H9 (cell line): ENCODE measurements around the gene ALDH2. TPM values are rescaled to one million over a fixed set of nuclear protein-coding genes. Genes with fewer than 3 reads are reported as not detected.

Experiments used
- DNase-seq: peaks from one replicate; pipeline ENCODE4 v3.0.0-alpha.2; 2017
- H2AFZ ChIP-seq: one replicate; pipeline ENCODE4 v1.6.1; 2013; ENCODE audit warnings: mild to moderate bottlenecking, low read length, control low read depth, moderate library complexity
- H2AK5ac ChIP-seq: 2 replicates; pipeline ENCODE4 v1.6.1; 2013; ENCODE audit warnings: low read length, control low read depth, mixed read lengths; ENCODE audit not compliant: insufficient read length
- H2BK120ac ChIP-seq: one replicate; pipeline ENCODE4 v1.6.1; 2013; ENCODE audit warnings: low read depth, mild to moderate bottlenecking, low read length, control low read depth, inconsistent platforms; ENCODE audit not compliant: poor library complexity, severe bottlenecking
- H2BK12ac ChIP-seq: 2 replicates; pipeline ENCODE4 v1.6.1; 2013; ENCODE audit warnings: low read length, control low read depth, mixed read lengths, low read depth; ENCODE audit not compliant: insufficient read length
- H2BK15ac ChIP-seq: 2 replicates; pipeline ENCODE4 v1.6.1; 2013; ENCODE audit warnings: low read depth, low read length, control low read depth
- H2BK20ac ChIP-seq: one replicate; pipeline ENCODE4 v1.6.1; 2013; ENCODE audit warnings: low read depth, mild to moderate bottlenecking, low read length, control low read depth, inconsistent platforms; ENCODE audit not compliant: poor library complexity, severe bottlenecking
- H2BK5ac ChIP-seq: 2 replicates; pipeline ENCODE4 v1.6.1; 2013; ENCODE audit warnings: low read length, control low read depth, mixed read lengths; ENCODE audit not compliant: insufficient read length
- H3K14ac ChIP-seq: 2 replicates; pipeline ENCODE4 v1.6.1; 2013; ENCODE audit warnings: low read length, control low read depth; ENCODE audit not compliant: insufficient read depth
- H3K18ac ChIP-seq: 2 replicates; pipeline ENCODE4 v1.6.1; 2013; ENCODE audit warnings: low read depth, mild to moderate bottlenecking, mixed read lengths, low read length, control low read depth; ENCODE audit not compliant: insufficient read length
- H3K23ac ChIP-seq: 2 replicates; pipeline ENCODE4 v1.6.1; 2013; ENCODE audit warnings: low read length, control low read depth, mixed read lengths, low read depth; ENCODE audit not compliant: insufficient read length
- H3K23me2 ChIP-seq: 2 replicates; pipeline ENCODE4 v1.6.1; 2013; ENCODE audit warnings: low read depth, mild to moderate bottlenecking, mixed read lengths, low read length, control low read depth; ENCODE audit not compliant: insufficient read length, poor library complexity, severe bottlenecking
- H3K27ac ChIP-seq: 2 replicates; pipeline ENCODE4 v1.5.1; 2013; ENCODE audit warnings: low read length, control low read depth, mixed read lengths, low read depth; ENCODE audit not compliant: insufficient read length
- H3K27me3 ChIP-seq: 2 replicates; pipeline ENCODE4 v1.6.1; 2013; ENCODE audit warnings: low read length, control low read depth, inconsistent platforms; ENCODE audit not compliant: insufficient read depth
- H3K4ac ChIP-seq: 2 replicates; pipeline ENCODE4 v1.6.1; 2013; ENCODE audit warnings: low read depth, mild to moderate bottlenecking, control low read depth, inconsistent platforms, low read length, moderate library complexity
- H3K4me1 ChIP-seq: 2 replicates; pipeline ENCODE4 v1.6.1; 2013; ENCODE audit warnings: low read length, control low read depth, inconsistent platforms; ENCODE audit not compliant: insufficient read depth
- H3K4me2 ChIP-seq: 2 replicates; pipeline ENCODE4 v1.6.1; 2013; ENCODE audit warnings: low read length, control low read depth, mixed read lengths; ENCODE audit not compliant: insufficient read length, insufficient read depth
- H3K56ac ChIP-seq: 2 replicates; pipeline ENCODE4 v1.6.1; 2013; ENCODE audit warnings: low read depth, mild to moderate bottlenecking, mixed read lengths, low read length, control low read depth; ENCODE audit not compliant: insufficient read length
- H3K79me1 ChIP-seq: 2 replicates; pipeline ENCODE4 v1.6.1; 2013; ENCODE audit warnings: low read depth, mild to moderate bottlenecking, moderate library complexity, low read length, control low read depth, inconsistent platforms; ENCODE audit not compliant: insufficient read depth, poor library complexity, severe bottlenecking
- H3K79me2 ChIP-seq: 2 replicates; pipeline ENCODE4 v1.6.1; 2013; ENCODE audit warnings: low read length, control low read depth, inconsistent platforms; ENCODE audit not compliant: insufficient read depth
- H3K9ac ChIP-seq: 2 replicates; pipeline ENCODE4 v1.6.1; 2013; ENCODE audit warnings: low read length, control low read depth, mixed read lengths; ENCODE audit not compliant: insufficient read length; ENCODE audit errors: extremely low read depth
- H3K9me3 ChIP-seq: one replicate; pipeline ENCODE4 v1.6.1; 2013; ENCODE audit warnings: low read depth, low read length, inconsistent platforms; ENCODE audit not compliant: control insufficient read depth
- H3T11ph ChIP-seq: one replicate; pipeline ENCODE4 v1.6.1; 2013; ENCODE audit warnings: mild to moderate bottlenecking, low read length, control low read depth, inconsistent platforms
- H4K20me1 ChIP-seq: one replicate; pipeline ENCODE4 v1.6.1; 2013; ENCODE audit not compliant: control insufficient read depth, insufficient read length, insufficient read depth
- H4K5ac ChIP-seq: 2 replicates; pipeline ENCODE4 v1.6.1; 2013; ENCODE audit warnings: low read depth, mild to moderate bottlenecking, mixed read lengths, low read length, control low read depth; ENCODE audit not compliant: insufficient read length
- H4K8ac ChIP-seq: replicated peaks from 2 replicates; pipeline ENCODE4 v1.6.1; 2013; ENCODE audit warnings: low read length, control low read depth, mixed read lengths, low read depth; ENCODE audit not compliant: insufficient read length
- H4K91ac ChIP-seq: 2 replicates; pipeline ENCODE4 v1.6.1; 2013; ENCODE audit warnings: low read depth, mild to moderate bottlenecking, moderate library complexity, mixed read lengths, low read length, control low read depth; ENCODE audit not compliant: insufficient read length
- H3K27ac Mint-ChIP-seq, 3 experiments: 2 replicates in 2 of 3; 3 replicates in 1 of 3; pipeline ENCODE4 v1.8.0; 2020 to 2021; ENCODE audit warnings: mixed read lengths in 3 of 3, mild to moderate bottlenecking in 1 of 3, moderate library complexity in 1 of 3
- H3K27me3 Mint-ChIP-seq: 2 replicates; pipeline ENCODE4 v1.8.0; 2021; ENCODE audit warnings: low read depth, mild to moderate bottlenecking, moderate library complexity, mixed read lengths
- H3K36me3 Mint-ChIP-seq, 3 experiments: 2 replicates in 2 of 3; 3 replicates in 1 of 3; pipeline ENCODE4 v1.8.0; 2020 to 2021; ENCODE audit warnings: low read depth in 3 of 3, mixed read lengths in 3 of 3; ENCODE audit not compliant: insufficient read depth in 1 of 3
- H3K4me1 Mint-ChIP-seq, 2 experiments: 2 replicates each; pipeline ENCODE4 v1.8.0; 2020; ENCODE audit warnings: mixed read lengths in 2 of 2
- H3K4me3 Mint-ChIP-seq, 2 experiments: 2 replicates in 1 of 2; 3 replicates in 1 of 2; pipeline ENCODE4 v1.8.0; 2020 to 2021; ENCODE audit warnings: mild to moderate bottlenecking in 2 of 2, mixed read lengths in 2 of 2, moderate library complexity in 1 of 2
- H3K9me3 Mint-ChIP-seq, 2 experiments: 2 replicates in 1 of 2; 3 replicates in 1 of 2; pipeline ENCODE4 v1.8.0; 2020; ENCODE audit warnings: mild to moderate bottlenecking in 2 of 2, mixed read lengths in 2 of 2, moderate library complexity in 1 of 2
- CTCF ChIP-seq: fragments of 200-600 bp; sonication (generic); conservative IDR thresholded peaks from 3 replicates; pipeline ENCODE4 v1.8.0; 2021; ENCODE audit warnings: antibody characterized with exemption, mild to moderate bottlenecking
- WGBS: extraction: QIAGEN DNeasy Blood & Tissue Kit; methylation state at CpG from one replicate; pipeline ENCODE4 v1.1.7; 2013; ENCODE audit warnings: missing lambda C conversion rate, low lambda C conversion rate, mixed read lengths; ENCODE audit not compliant: insufficient read length; ENCODE audit errors: extremely low coverage; 5-methylcytosine and 5-hydroxymethylcytosine counted together
- total RNA-seq: library from RNA; stranded (reverse); gene quantifications from 2 replicates; pipeline ENCODE4 v1.2.1, GENCODE V29; 2021

Gene ALDH2
- total RNA-seq, 1 experiment from 2014 or later, result 44.0 TPM

GRCh38 chr12:111825509-111825908, 58.8 kb downstream of the ALDH2 start:
- DNase-seq, result no peak
- Histone ChIP-seq H2BK5ac (no peak overlapping the region), H3K9me3 (no peaks in the 10 kb centered on the region), H3K4me2 (no peak overlapping the region), H2AFZ (no peak overlapping the region), H3K79me1 (no peaks in the 10 kb centered on the region), H3K27me3 (no peaks in the 10 kb centered on the region), H3K9ac (no peak overlapping the region), H3K14ac (no peak overlapping the region), H3K56ac (no peak overlapping the region), H4K5ac (no peak overlapping the region), H3K79me2 (no peaks in the 10 kb centered on the region), H3K18ac (no peak overlapping the region), H4K91ac (no peak overlapping the region), H3K27ac (no peak overlapping the region), H2BK15ac (no peak overlapping the region), H2BK12ac (no peak overlapping the region), H4K8ac (no peak overlapping the region), H2BK120ac (no peak overlapping the region), H4K20me1 (no peaks in the 10 kb centered on the region), H2BK20ac (no peak overlapping the region), H3T11ph (no peak overlapping the region), H3K23me2 (no peaks in the 10 kb centered on the region), H3K23ac (no peak overlapping the region), H2AK5ac (no peak overlapping the region), H3K4me1 (no peaks in the 10 kb centered on the region; the same call in 1 of the 2 replicates), H3K4ac (no peak overlapping the region)
- no CpG with 5 or more reads among the region's 5 CpGs for WGBS
- no peak overlapping the region; a peak in 1 of 7 replicates for H3K27ac Mint-ChIP-seq
- H3K36me3 Mint-ChIP-seq, result no peaks in the 10 kb centered on the region; a peak in 2 of 7 replicates
- no peak overlapping the region for H3K4me3 Mint-ChIP-seq
- no peak for TF ChIP-seq CTCF
- H3K4me1 Mint-ChIP-seq, result peaks cover 40 to 41% of the 10 kb centered on the region in 2 experiments
- peaks cover 4 to 13% of the 10 kb centered on the region in 2 experiments; a peak in 3 of 5 replicates for H3K9me3 Mint-ChIP-seq
- H3K27me3 Mint-ChIP-seq, result peaks cover 2% of the 10 kb centered on the region; the same call in 1 of the 2 replicates
